SK-MEL-5 (cell line): ENCODE data around the gene MGLL. TPM values are rescaled to one million over a fixed set of nuclear protein-coding genes. Genes with fewer than 3 reads are reported as not detected.
A peak's percentile ranks its signal among the peaks of the same experiment; 100 is the strongest.
"Not testable (repeated sequence)": the region's sequence is repeated elsewhere in the genome, so short reads cannot be mapped to it uniquely, and the experiment has no call there.

Experiments used
- DNase-seq: peaks from one replicate; pipeline ENCODE4 v3.0.0-alpha.2; 2016; ENCODE audit warnings: low read depth, low spot score
- in situ Hi-C: cut with HindIII; loops from 2 replicates; pipeline ENCODE4 v1.10.0; 2016; ENCODE audit warnings: low sequenced_read_pairs, high pct_unique_total_duplicates, low pct_unique_long_range_greater_than_20kb
- total RNA-seq: library from RNA; depleted of rRNA; stranded (reverse); fragments of >200 nt; shearing (Covaris generic); gene quantifications from 2 replicates; pipeline ENCODE4 v1.2.3, GENCODE V29; 2014

Gene MGLL
- total RNA-seq, 1 experiment from 2014 or later: 3.2 TPM

GRCh38 chr3:127660621-127661251, 161.6 kb downstream of the MGLL start:
- no peak for DNase-seq
- in situ Hi-C loops: no loop called here

- in situ Hi-C loops: no loop called here
These were observed 164.1 kb downstream of the MGLL start for GRCh38 chr3:127658234-127658633.

GRCh38 chr3:127656906-127657305, 165.4 kb downstream of the MGLL start:
- in situ Hi-C loops: no loop called here
- DNase-seq: no peak

More at GRCh38 chr3:127658234-127658633, 164.1 kb downstream of the MGLL start:
- no peak for DNase-seq

- DNase-seq: no peak
- in situ Hi-C loops: no loop called here
These were observed 166.7 kb downstream of the MGLL start for GRCh38 chr3:127655641-127656040.

- in situ Hi-C loops, DNase-seq: not testable (repeated sequence)
These were observed 167.3 kb downstream of the MGLL start for GRCh38 chr3:127654993-127655392.

GRCh38 chr3:127654374-127654773, 167.9 kb downstream of the MGLL start:
- in situ Hi-C loops: no loop called here

GRCh38 chr3:127652246-127652995, 169.9 kb downstream of the MGLL start:
- peak; percentile 75 for DNase-seq
- in situ Hi-C loops: no loop called here

More at GRCh38 chr3:127654374-127654773, 167.9 kb downstream of the MGLL start:
- no peak for DNase-seq

- no peak for DNase-seq
- in situ Hi-C loops: no loop called here
These were observed 170.7 kb downstream of the MGLL start for GRCh38 chr3:127651516-127652172.

- in situ Hi-C loops: no loop called here
These were observed 172.1 kb downstream of the MGLL start for GRCh38 chr3:127650236-127650635.

GRCh38 chr3:127647845-127648204, 174.5 kb downstream of the MGLL start:
- in situ Hi-C loops: no loop called here

More at GRCh38 chr3:127650236-127650635, 172.1 kb downstream of the MGLL start:
- no peak for DNase-seq

GRCh38 chr3:127647166-127647844, 175.0 kb downstream of the MGLL start:
- in situ Hi-C loops: no loop called here
- no peak for DNase-seq

More at GRCh38 chr3:127647845-127648204, 174.5 kb downstream of the MGLL start:
- no peak for DNase-seq

GRCh38 chr3:127646501-127647046, 175.7 kb downstream of the MGLL start:
- no peak for DNase-seq
- in situ Hi-C loops: no loop called here

GRCh38 chr3:127645371-127646015, 176.8 kb downstream of the MGLL start:
- in situ Hi-C loops: no loop called here

GRCh38 chr3:127644641-127645370, 177.5 kb downstream of the MGLL start:
- DNase-seq: no peak
- in situ Hi-C loops: no loop called here

More at GRCh38 chr3:127645371-127646015, 176.8 kb downstream of the MGLL start:
- no peak for DNase-seq

GRCh38 chr3:127640042-127640355, 182.3 kb downstream of the MGLL start:
- in situ Hi-C loops: no loop called here
- no peak for DNase-seq

- DNase-seq: peak; percentile 97
- in situ Hi-C loops: no loop called here
These were observed 182.9 kb downstream of the MGLL start for GRCh38 chr3:127639173-127640041.
